Muscle of leg (tissue), 11 donors: ENCODE results near the gene TLE2. TPM values are rescaled to one million over a fixed set of nuclear protein-coding genes. Genes with fewer than 3 reads are reported as not detected.
"Not testable (repeated sequence)": the region's sequence is repeated elsewhere in the genome, so short reads cannot be mapped to it uniquely, and the experiment has no call there.

Experiments used
- DNase-seq: peaks from one replicate; pipeline ENCODE4 v3.0.0; 2013
- H3K27ac ChIP-seq: one replicate; pipeline ENCODE4 v1.5.1; 2013; ENCODE audit warnings: mild to moderate bottlenecking, low read length, control low read depth
- H3K27me3 ChIP-seq: one replicate; pipeline ENCODE4 v1.6.1; 2013; ENCODE audit warnings: low read length; ENCODE audit not compliant: control insufficient read depth, insufficient read depth
- H3K36me3 ChIP-seq: one replicate; pipeline ENCODE4 v1.6.1; 2013; ENCODE audit warnings: low read length; ENCODE audit not compliant: control insufficient read depth, insufficient read depth
- H3K4me1 ChIP-seq: one replicate; pipeline ENCODE4 v1.6.1; 2013; ENCODE audit warnings: low read length; ENCODE audit not compliant: control insufficient read depth, insufficient read depth
- H3K4me3 ChIP-seq: one replicate; pipeline ENCODE4 v1.5.1; 2013; ENCODE audit warnings: low read length, control low read depth
- H3K9me3 ChIP-seq: replicated peaks from 2 replicates; pipeline ENCODE4 v1.6.1; 2013; ENCODE audit warnings: low read depth, low read length; ENCODE audit not compliant: control insufficient read depth
- WGBS: methylation state at CpG from one replicate; pipeline ENCODE4 v1.1.5; 2013; ENCODE audit warnings: missing lambda C conversion rate; ENCODE audit not compliant: insufficient coverage; 5-methylcytosine and 5-hydroxymethylcytosine counted together
- polyA plus RNA-seq, 8 donors: library from polyadenylated mRNA; unstranded; fragments of 120-200 nt; gene quantifications; one replicate each; pipeline versions ENCODE4 v1.2.1 to v1.2.3, GENCODE V29; 2013; ENCODE audit warnings: inconsistent platforms in 1 of 8, low replicate concordance in 1 of 8; ENCODE audit not compliant: insufficient read length in 8 of 8, insufficient read depth in 1 of 8
- total RNA-seq: library from RNA; stranded (reverse); fragments of 120-200 nt; gene quantifications from one replicate; pipeline ENCODE4 v1.2.4, GENCODE V29; 2013

Gene TLE2
- total and polyA plus RNA-seq, 9 donors: 14.2 to 48.1 (median 33.0) TPM

- H3K9me3 ChIP-seq: no peaks in the 10 kb centered on the region
- H3K4me1 ChIP-seq: no peaks in the 10 kb centered on the region
- WGBS: no CpG with 5 or more reads among the region's 7 CpGs
- no peaks in the 10 kb centered on the region for H3K27me3 ChIP-seq
- no peak overlapping the region for H3K4me3 ChIP-seq
- H3K27ac ChIP-seq: no peak overlapping the region
- DNase-seq: peak; percentile 36
- peaks cover 27% of the 10 kb centered on the region for H3K36me3 ChIP-seq
These were observed 15.8 kb downstream of the TLE2 start for GRCh38 chr19:3013263-3013725.

- DNase-seq: no peak
- peaks cover 27% of the 10 kb centered on the region for H3K36me3 ChIP-seq
- H3K4me3 ChIP-seq: no peak overlapping the region
- no peaks in the 10 kb centered on the region for H3K27me3 ChIP-seq
- no peaks in the 10 kb centered on the region for H3K9me3 ChIP-seq
- no peak overlapping the region for H3K27ac ChIP-seq
- no peaks in the 10 kb centered on the region for H3K4me1 ChIP-seq
- WGBS: 49% methylated on average over 10 of the region's 16 CpGs
These were observed 16.3 kb downstream of the TLE2 start for GRCh38 chr19:3012621-3013262.

DNA sequence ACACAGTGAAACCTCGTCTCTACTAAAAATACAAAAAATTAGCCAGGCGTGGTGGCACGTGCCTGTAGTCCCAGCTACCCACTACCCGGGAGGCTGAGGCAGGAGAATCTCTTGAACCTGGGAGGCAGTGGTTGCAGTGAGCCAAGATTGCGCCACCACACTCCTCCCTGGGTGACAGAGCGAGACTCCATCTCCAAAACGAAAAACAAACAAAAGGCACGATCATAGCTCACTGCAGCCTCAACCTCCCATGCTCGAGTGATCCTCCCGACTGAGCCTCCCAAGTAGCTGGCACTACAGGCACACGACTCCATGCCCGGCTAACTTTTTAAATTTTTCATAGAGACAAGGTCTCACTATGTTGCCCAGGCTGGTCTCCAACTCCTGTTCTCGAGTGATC is 17.0 kb downstream of the TLE2 start:
- DNase-seq, H3K9me3 ChIP-seq, H3K4me1 ChIP-seq, H3K4me3 ChIP-seq, H3K27ac ChIP-seq, H3K27me3 ChIP-seq: not testable (repeated sequence)
- peaks cover 28% of the 10 kb centered on the region for H3K36me3 ChIP-seq
- WGBS: 88% methylated on average over 12 of the region's 13 CpGs

DNA sequence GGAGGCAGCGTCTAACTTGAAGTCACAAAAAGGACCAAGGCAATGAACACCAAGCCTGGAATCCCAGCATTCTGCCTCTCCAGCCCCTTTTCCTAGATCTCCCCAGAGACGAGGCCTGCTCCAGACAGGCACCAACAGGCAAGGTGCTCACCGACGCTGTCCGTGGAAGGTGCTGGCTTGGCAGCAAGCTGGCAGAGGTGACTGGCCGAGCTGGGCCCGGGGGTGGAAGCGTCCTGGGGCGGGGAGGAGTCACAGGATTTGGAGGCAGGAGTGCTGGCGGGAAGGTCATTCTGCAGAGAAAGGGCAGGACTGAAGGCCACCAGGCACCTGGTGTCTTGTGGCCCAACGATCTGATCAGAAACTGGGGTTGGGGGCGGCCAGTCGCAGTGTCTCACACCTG is 18.2 kb downstream of the TLE2 start:
- Histone ChIP-seq H3K27ac (no peak overlapping the region), H3K36me3 (peaks cover 31% of the 10 kb centered on the region), H3K4me3 (no peak overlapping the region), H3K9me3 (no peaks in the 10 kb centered on the region), H3K4me1 (no peaks in the 10 kb centered on the region), H3K27me3 (peaks cover under 1% of the 10 kb centered on the region)
- DNase-seq: no peak
- 84% methylated on average over 13 of the region's 13 CpGs for WGBS

DNA sequence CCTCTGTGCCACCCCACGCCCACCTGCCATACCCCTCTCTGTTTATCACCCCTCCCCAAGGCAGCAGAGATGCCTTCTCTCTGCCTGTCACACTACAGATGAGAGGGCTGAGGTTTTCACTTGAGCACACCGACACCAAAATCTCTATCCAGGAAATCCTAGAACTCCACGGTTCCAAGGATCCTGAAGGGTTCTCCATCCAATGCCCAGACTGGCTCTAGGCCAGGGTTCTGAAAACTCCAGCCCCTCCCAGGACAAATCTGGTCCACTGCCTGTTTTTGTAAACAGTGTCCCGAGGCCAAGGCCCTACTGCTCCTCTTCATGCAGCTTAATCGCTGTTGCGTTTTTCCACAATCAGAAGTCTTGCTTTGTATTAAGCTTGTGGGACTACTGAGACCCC is 20.1 kb downstream of the TLE2 start:
- no peak for DNase-seq
- WGBS: 71% methylated on average over 5 of the region's 6 CpGs
- H3K36me3 ChIP-seq: peaks cover 27% of the 10 kb centered on the region
- H3K4me1 ChIP-seq: no peaks in the 10 kb centered on the region
- no peak overlapping the region for H3K4me3 ChIP-seq
- H3K9me3 ChIP-seq: no peaks in the 10 kb centered on the region
- H3K27me3 ChIP-seq: peaks cover 2% of the 10 kb centered on the region
- H3K27ac ChIP-seq: no peak overlapping the region

GRCh38 chr19:3007975-3008374 is 21.1 kb downstream of the TLE2 start:
- WGBS: 87% methylated on average over 3 of the region's 9 CpGs
- no peaks in the 10 kb centered on the region for H3K4me1 ChIP-seq
- peaks cover 2% of the 10 kb centered on the region for H3K27me3 ChIP-seq
- no peak overlapping the region for H3K4me3 ChIP-seq
- H3K9me3 ChIP-seq: no peaks in the 10 kb centered on the region
- DNase-seq: no peak
- peaks cover 27% of the 10 kb centered on the region for H3K36me3 ChIP-seq
- no peak overlapping the region for H3K27ac ChIP-seq

DNA sequence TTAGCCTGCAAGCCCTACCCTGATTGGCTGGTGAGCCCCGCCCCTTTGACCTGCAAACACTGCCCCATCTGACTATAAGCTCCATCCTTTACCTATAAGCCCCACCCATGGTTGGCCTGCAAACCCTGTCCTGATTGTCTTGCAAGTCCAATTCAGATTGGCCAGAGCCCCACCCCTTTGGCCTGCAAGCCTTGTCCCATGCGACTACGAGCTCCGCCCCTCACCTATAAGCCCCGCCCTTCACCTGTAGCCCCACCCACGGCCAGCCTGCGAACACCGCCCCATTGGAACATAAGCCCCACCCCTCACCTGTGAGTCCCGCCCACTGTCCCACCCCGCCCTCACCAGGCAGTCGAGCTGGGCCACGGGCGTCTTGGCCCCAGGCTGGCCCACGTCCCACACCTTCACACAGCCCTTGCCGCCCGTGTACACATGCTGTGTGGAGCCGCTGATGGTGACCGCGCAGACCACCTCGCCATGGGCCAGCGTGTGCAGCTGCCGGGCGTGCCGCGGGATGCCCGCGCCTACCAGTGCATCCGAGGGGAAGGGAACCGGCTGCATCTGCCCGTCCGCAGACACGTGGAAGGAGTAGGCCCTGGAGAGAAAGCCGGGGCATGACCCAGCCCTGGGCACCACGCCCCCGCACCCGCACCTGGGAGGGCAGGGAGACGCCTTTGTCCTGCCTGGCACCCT is 22.9 kb downstream of the TLE2 start:
- H3K4me1 ChIP-seq: no peaks in the 10 kb centered on the region

GRCh38 chr19:3005345-3005744 is 23.7 kb downstream of the TLE2 start:
- Histone ChIP-seq H3K36me3 (peaks cover 27% of the 10 kb centered on the region), H3K9me3 (no peaks in the 10 kb centered on the region), H3K4me1 (no peaks in the 10 kb centered on the region), H3K27ac (no peak overlapping the region), H3K27me3 (peaks cover 2% of the 10 kb centered on the region), H3K4me3 (no peak overlapping the region)
- 65% methylated on average over 17 of the region's 18 CpGs for WGBS
- DNase-seq: no peak

More for the DNA sequence above, 22.9 kb downstream of the TLE2 start:
- Histone ChIP-seq H3K27me3 (peaks cover 2% of the 10 kb centered on the region), H3K9me3 (no peaks in the 10 kb centered on the region), H3K27ac (no peak overlapping the region), H3K4me3 (no peak overlapping the region), H3K36me3 (peaks cover 30% of the 10 kb centered on the region)
- DNase-seq: no peak
- WGBS: 64% methylated on average over 36 of the region's 37 CpGs

DNA sequence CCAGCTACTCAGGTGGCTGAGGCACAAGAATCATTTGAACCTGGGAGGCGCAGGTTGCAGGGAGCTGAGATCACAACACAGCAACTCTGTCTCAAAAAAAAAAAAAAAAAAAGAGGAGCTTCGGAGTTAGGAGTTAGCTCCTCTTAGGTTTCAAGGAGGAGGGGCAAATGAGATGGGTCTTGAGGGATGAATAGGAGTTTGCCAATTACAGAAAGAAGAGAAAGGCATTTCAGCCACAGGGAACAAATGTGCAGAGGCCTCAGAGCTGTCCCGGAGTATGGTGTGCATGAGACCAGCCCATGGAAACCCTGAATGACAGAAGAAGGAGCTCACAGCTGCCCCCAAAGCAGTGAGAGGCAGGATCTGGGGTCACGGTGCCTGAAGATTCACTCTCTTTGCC is 24.6 kb downstream of the TLE2 start:
- Histone ChIP-seq H3K27ac (no peak overlapping the region), H3K9me3 (no peaks in the 10 kb centered on the region), H3K4me1 (no peaks in the 10 kb centered on the region), H3K36me3 (peaks cover 27% of the 10 kb centered on the region), H3K27me3 (peaks cover 2% of the 10 kb centered on the region), H3K4me3 (no peak overlapping the region)
- no peak for DNase-seq
- 93% methylated on average over 2 of the region's 4 CpGs for WGBS

DNA sequence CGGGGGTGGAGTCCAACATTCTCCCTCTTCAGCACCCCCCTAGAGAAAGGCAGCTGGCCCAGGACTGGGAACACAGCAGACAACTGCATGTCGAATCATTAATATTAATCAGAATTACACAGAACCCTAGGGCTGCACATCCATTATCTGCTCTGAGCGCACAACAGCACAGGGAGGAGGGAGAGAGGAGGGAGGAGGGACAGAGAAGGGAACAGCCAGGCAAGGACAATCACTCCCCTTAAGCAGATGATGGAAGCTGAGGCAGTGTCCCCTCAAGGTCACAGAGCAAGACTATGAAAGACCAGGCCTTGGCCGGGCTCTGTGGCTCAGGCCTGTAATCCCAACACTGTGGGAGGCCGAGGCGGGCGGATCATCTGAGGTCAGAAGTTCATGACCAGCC is 26.0 kb downstream of the TLE2 start:
- Histone ChIP-seq H3K4me3 (no peak overlapping the region), H3K27me3 (peaks cover 2% of the 10 kb centered on the region), H3K36me3 (peaks cover 29% of the 10 kb centered on the region), H3K4me1 (no peaks in the 10 kb centered on the region), H3K9me3 (no peaks in the 10 kb centered on the region), H3K27ac (no peak overlapping the region)
- 59% methylated on average over 3 of the region's 7 CpGs for WGBS
- no peak for DNase-seq
